NCI-H2107 treated with DMSO at 0.1 percent for 48 hours (cell line): ENCODE measurements around the gene RALGDS.

ENCODE experiments used
- DNase-seq: peaks from one replicate; lab custom pipeline; 2025; ENCODE audit not compliant: unreplicated experiment; lab: John Stamatoyannopoulos, UW

The RALGDS gene

DNA sequence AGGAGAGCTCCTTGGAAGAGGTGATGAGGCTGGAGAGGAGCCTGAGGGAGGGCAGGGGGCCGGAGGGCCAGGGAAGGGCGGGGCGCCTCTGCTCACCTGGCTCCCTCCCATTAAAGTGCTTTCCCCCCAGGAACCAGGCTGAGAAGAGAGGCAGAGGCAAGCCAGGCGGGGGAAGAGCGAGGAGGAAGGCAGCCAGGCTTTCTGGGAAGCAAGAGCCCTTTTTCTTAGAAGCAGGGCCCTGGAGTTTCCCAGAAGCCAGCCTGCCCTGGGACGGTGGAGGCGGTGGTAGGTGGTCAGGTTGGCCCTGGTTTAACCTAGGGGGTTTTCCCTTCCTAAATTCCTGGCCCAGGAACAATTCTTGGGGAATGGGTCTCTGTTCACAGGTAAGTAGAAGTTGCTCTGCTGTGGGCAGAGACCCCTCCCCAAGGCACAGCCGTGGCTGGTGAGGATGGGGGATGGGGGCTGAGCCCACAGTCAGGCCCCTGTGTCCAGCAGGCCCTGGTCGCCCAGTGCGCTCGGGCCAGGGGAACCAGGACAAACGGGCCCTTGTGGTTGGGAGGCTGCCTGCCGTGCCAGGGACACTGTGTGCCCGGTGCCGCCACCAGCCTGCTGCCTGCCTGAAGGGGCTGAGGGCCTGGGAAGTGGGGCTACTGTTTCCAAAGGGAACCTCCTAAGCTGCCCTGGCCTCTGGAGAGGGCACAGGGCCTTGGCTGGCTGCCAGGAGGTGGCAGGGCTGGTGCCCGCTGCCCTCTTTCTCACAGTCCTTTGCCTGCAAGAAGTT lies 16.6 kb upstream of the RALGDS start:
- no peak for DNase-seq

DNA sequence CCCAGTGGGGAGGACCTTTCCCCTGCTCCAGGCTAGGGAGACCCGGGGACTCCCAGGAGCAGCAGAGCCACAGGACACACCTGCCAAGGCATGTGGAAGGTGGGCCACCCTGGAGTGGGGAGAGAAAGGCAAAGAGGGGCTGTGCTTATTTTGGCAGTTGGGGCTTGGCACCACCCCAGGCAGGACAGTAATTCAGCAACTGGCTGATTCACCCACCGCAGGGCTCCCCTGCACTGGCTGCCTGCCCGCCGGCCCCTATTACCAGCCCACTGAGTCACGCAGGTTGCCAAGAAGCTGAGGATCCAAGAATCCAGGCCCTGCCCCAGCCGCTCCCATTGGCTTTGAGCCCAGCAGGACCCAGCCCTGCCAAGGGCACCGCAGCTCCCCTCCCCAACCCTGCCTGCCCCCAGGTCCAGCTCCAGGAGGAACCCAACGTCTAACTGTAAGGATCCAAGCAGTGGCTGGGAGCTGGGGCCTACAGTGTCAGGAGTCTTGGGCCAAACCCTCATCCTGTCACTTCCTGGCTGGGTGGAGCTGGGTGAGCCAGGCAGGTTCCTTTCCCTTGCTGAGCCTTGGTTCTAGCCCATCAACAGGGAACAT lies 14.2 kb upstream of the RALGDS start:
- no peak for DNase-seq

DNA sequence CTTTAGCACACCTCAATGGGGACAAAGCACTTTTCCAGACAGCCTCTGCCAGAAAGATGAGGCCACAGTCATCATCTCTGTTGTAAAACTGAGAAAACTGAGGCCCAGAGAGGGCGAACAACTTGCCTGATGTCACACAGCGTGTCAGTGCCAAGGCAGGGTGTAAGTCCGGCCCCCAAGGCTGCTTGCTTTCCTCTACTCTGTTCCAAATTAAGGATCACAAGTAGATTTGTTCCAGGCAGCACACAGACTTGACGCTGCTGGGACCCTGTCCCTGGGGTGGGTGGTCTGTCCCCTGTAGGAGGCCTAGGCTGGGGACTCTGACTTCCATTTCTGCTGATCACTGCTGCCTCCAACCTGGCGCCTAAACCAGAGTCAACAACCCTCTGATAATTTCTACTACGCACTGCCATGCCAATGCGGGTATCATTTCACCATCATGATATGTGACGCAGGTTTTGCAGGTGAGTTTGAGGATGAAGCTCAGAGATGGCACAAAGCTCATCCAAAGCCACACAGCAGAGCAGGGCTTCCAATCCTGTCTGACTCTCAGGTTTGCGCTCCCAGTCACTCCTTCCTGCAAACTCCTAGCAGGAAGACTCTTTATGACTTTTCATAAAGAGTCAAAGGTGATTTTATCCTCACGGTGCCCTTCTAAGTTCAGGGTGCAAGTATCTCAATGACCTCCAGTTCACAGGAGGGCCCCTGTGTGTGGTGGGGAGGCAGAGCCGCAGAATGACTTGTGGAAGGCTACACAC lies 13.5 kb upstream of the RALGDS start:
- no peak for DNase-seq

DNA sequence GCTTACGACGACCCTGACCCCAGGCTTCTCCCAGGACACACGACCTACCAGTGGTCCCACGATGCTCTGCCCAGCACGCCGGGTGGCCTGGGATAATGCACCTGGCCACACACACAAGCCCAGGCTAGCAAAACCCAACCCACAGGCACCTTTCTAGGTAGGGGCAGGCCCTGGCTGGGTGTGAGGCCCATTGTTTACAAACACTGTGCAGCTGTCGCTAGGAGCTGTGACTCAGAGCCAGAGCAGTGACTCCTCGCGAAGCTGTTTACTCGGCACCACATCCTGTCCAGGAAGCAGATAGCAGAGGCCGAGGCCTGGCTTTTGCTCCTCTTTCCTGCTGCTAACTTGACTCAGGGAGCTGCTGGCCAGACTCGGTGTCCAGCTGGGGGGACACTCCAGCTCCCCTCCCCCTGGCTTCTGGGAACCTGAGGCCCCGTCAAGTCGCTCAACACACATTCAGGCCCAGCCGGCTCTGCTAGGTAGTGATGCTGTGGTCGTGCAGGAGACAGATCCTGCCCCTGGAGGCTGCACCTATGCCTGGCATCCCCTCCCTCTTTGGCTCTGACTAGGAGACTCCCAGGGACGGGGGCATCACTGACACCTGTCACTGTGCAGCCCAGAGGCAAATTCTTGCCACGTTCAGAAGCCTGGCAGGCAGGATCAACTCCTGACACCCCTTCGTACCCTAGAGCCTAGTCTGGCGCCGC lies 12.8 kb upstream of the RALGDS start:
- peak; percentile 80 for DNase-seq

DNA sequence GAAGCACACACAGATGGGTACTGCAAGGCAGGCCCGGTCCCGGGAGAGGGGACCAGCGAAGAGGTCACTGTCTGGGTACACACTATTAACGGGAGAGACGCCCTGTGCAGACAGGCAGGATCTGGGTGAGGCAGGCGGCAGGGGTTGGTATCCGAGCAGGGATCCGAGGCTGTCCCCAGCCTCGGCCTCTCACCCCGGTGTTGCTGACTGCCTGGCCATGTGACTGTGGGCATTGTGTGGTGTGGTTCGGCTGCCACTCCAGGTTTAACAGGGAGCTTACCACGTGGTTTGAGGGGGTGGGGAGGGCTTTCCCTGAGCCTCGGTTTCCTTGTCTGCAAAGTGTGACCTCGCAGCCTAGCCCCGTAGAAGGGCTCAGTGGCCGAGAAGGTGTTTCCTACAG lies 11.1 kb upstream of the RALGDS start:
- DNase-seq: no peak

DNA sequence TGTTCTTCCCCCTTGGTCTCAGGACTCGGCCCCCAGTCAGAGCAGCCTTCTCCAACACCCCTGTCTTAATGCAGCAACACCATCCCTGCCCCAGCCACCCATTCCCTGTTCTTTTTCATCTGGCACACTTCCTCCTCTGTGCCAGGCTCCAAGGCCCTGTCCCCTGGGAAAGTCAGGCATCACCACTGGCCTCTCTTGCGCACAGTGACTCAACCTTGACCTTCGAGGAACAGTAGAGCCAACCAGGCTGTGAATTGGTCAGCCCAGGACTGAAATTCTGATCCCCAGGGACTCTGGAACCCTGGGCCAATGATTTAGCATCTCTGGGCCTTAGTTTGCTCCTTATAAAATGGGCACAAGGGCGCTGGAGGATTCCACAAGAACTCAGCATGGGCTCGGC lies 10.5 kb upstream of the RALGDS start:
- no peak for DNase-seq

DNA sequence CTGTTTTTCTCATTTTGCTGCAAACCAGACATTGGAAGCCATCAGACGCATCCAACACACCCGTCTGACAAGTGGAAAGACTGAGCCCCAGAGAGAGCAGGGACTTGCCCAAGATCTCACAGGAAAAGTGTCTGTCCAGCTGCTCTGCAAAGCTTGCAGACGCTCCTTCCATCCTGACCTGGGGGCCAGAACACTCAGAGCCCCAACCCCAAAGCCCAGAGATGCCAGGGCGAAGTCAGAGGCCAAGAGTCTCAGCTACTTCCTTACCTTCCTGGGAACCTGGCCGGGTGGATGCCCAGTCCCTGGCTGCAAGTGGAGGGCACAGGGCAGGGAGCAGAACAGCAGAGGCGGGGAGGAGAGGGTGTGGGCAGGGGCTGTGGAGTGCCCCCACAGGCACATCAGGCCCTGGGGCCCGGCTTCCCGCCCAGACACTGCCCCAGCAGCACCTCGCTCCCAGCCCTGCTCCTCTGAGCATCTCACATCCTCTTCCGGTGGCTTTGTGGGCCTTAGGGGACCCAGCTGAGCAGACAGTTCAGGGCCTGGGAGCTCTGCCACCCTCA lies 9.7 kb upstream of the RALGDS start:
- DNase-seq: no peak

DNA sequence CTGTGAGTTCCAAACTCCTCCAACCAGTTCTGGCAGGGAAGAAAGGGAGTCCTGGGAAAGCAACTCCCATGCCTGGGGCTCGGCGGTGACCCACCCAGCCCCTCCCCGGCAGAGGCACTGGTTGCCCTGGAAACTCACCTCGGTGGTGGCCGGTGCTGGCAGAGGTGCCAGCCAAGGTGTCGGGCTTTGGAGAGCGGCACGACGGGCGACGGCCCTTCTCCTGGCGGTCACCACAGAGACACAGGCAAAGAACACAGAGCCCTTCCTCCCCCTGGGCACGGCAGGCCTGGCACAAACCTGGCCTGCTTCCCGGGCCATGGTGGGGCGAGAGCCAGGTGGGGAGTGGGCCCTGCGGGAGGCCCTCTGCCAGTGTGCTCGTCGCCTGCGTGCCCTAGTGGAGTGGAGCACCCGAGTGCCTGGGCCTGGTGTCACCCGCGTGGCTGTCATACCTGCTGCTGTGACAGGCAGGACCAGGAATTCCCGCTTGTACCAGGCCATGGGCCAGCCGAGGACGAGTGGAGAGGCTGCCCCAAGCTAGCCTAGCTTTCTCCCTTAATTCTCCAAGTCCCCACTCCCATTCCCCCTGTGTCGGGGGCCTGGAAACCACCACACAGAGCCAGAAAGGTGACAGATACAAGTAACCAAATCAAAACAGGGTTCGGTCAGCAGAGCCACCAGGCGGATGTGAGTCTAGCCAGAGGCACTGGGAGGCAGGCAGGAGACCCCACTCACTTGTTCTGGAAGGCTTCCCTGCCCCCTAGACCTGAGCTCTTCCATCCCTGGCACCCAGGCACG lies 8.2 kb upstream of the RALGDS start:
- DNase-seq: no peak

DNA sequence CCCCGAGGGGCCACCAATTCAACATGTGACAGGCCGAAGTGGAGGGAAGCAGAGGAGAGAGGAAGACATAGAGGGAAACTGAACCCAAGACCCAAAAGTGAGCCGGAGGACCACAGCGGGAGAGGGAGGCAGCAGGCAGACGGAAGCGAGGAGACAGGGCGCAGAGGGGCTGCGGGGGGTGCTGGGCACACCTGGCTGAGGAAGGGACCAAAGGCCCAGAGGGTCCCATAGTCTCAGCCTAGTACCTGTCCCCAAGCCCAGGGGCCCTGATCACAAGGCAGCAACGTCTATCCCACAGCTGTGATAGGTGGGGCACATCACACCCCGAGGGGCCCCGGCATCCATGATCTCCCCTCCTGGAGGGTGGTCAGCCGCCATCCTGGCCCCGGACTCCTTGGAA lies 7.1 kb upstream of the RALGDS start:
- DNase-seq: no peak

DNA sequence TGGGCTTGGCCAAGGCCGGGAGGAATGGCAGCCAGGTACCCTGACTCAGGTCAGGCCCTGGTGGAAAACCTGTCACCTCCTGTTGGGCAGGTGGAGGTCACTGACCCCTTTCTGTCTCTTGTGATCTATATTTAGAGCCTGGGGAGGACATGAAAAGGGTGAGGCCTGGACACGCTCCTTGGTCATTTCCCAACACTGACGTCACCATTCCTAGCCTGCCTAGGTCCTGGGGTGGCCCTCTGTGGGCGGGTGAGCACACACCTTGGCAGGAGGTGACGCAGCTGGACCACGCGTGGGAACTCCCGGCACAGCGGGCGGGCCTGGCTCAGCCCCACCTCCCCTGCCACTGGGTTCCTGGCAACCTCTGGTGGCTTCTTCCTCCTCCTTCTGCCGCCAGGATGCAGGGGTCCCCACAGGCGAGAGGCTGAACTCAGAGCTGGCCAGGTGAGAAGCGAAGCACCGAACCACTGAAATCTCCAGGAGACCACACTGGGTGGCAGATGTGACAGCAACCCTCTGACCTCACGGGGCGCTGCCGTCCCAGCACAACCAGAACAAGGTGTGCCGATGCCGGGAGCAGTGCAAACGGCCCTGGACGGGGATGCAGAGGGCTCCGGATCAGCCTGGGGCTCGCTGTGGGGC lies 6.4 kb upstream of the RALGDS start:
- DNase-seq: no peak

DNA sequence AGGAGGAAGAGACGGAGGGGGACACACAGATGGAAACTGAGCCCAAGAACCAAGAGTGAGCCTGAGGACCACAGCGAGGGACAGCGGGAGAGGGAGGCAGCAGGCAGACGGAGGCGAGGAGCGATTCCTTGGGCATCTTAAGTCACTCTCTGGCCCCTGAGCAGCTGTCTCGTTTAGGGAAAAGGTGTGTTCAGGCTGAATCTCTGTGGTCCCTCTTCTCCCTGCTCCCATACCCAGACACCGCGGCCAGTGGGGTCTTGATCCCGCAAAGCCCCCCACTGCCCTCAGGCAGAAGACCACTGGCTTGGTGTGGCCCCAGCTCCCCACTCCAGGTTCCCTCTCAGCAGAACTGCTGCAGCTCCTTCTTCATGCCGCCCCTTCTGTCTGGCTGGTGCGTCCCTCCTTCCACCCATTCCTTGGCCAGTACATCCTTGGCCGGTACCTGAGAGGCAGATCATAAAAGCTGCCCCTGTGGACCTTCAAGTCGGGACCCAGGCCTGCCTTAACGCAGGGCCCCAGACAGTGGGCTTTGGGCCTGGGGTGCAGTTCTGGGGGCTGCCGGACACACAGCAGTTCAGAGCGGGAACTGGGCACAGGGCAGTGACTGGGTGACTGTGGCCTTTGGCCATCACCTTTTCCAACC lies 5.8 kb upstream of the RALGDS start:
- DNase-seq: no peak

DNA sequence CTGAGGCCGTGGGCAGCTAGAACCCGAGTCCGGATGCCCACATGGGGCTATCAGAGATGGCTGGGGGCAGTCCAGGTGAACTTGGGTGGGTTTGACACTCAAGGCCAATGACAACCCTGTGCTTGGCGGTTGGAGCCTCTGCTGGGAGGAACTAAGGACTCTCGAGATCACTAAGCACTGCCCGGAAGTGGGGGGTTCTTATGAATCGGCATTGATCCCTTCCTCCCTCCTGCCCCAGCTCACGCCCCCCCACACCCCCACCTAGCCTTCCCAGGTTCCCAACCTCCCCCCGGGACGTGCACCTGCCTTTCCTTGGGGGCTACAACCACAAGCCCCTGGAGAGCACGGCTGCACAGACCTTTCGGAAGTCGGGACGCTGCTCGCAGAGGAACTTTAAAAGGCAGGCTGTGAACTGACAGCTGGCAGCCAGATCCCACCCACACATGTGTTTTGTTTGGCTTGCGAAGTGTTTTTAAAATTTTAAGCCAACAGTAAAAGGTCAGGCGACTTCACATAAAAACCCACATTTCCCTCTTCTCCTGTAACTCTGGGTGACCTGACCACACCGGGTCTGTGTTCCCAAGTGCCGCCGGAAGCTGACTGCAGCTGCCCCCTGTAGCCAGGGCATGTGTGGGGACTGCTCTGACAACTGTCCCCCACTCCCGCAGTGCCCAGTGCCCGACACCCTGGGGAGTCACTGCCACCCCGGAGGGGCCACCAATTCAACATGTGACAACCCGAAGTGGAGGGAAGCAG lies 5.1 kb upstream of the RALGDS start:
- no peak for DNase-seq

DNA sequence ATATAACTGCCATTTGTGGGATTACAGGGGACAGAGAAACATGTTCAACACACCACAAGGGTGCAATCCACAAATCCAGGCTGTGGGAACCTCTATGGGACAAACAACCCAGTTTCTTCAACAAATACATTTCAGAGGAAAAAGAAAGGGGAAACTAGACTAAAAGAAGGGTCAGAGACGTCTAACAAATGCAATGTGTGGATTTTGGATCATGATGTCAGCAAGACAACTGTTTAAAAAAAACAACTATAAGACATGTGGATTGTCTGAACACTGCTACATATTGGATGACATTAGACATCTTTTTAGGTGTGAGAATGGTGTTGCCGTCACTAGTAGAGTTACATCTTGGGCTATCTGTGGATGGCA lies 3.9 kb upstream of the RALGDS start:
- DNase-seq: no peak

DNA sequence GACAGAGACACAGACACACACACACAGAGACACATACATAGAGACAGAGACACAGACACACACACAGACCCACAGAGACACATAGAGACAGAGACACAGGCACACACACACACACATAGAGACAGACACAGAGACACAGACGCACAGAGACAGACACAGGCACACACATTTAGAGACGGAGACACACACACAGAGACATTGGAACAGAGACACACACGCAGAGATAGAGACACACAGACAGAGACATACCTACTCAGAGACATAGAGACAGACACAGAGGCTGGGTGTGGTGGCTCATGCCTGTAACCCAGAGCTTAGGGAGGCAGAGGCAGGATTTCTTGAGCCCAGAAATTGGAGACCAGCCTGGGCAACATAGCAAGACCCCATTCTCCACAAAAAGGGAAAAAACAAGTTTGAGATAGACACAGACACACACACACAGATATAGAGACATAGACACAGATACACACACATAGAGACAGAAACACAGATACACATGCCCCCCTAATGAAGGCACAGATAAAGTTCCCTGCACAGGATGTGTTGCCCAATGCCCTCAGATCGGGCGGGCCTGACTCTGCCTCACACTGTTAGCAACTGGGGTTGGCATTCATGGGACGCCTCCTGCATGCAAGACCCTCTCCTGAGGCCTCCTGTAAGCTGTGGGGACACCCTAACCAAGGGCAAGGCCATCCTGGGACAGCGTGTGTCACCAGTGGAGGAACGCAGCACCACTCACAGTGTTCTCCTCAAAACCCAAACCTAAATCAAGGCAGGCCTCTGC lies 3.3 kb upstream of the RALGDS start:
- DNase-seq: no peak

DNA sequence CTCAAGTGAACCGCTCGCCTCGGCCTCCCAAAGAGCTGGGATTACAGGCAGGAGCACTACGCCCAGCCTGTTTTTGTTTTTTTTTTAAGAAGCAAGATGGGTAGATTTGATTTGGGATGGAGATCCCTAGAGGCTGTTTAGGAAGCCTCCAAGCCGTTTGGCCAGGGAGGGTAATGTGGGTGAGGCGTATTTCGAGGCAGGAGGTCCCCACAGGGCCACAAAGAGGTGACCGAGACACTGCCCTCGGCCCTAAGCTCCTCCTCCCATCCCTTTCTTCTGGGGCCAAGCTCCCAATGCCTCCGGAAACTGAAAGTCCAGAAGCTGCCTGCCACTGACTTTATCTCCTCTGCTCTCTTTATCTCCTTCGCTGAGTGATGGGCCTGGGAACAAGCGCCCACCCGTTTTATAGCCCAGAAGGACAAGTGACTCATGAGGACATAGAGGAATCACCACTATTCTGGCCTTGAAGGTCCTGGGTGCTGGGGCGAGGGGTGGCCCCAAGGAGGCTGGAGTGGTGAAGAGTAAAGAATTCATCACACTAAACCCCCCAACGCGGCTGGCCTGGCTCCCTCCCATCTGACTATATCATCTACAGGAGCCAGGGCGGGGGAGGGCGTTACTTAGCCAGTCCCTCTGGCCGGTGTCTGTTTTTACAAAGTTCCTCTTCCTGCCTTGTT lies 2.0 kb upstream of the RALGDS start:
- DNase-seq: no peak

DNA sequence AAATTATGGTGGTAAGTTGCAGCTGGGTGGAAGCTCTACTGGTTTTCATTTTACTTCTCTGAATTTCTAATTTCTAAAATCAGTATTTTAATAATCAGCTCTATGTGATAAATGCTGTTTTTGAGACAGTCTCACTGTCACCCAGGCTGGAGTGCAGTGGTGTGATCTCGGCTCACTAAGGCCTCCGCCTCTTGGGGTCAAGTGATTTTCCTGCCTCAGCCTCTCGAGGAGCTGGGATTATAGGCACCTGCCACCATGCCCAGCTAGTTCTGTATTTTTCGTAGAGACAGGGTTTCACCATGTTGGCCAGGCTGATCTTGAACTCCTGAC lies 1.5 kb upstream of the RALGDS start:
- no peak for DNase-seq

DNA sequence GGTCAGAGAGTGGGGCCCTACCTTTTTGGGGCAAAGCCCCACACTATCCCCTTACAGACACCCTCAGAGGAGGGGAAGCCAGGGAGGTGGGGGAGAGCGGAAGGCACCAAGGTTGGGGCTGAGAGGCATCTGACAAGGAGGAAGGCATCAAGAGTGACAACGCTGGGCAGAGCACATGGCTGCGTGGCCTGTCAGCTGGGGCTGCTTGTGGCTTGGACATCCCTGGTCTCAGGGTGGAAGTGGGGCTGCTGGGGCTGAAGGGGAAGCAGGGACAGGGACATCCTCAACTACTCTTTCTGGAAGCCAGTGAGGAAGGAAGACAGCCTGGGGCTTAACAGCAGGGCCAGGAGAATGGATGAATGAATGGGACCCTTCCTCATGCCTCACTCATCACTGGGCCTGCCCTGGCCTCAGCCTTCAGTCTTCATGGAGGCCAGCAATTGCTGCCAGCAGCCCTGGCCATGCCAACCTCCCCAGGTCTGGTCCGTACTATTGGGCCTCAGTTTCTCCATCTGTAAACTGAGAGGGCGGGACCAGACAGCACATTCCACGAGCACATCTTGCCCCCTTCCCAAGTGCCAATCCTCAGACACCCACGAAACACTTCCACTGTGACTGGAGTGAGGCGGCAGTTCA lies 993 bp upstream of the RALGDS start:
- DNase-seq: no peak
